AG10803 (cell line): ENCODE data around the gene IDE.
"Not testable (repeated sequence)": the region's sequence is repeated elsewhere in the genome, so short reads cannot be mapped to it uniquely, and the experiment has no call there.

Experiments used
- DNase-seq: peaks from one replicate; pipeline ENCODE4 v3.0.0; 2010; ENCODE audit warnings: low read depth
- H3K4me3 ChIP-seq: 2 replicates; pipeline ENCODE4 v1.5.1; 2011; ENCODE audit warnings: mild to moderate bottlenecking, low read length, control low read depth
- CTCF ChIP-seq: conservative IDR thresholded peaks from 2 replicates; pipeline ENCODE4 v1.5.1; 2011; ENCODE audit warnings: mild to moderate bottlenecking, low read length, control low read depth, inconsistent platforms

IDE gene

DNA sequence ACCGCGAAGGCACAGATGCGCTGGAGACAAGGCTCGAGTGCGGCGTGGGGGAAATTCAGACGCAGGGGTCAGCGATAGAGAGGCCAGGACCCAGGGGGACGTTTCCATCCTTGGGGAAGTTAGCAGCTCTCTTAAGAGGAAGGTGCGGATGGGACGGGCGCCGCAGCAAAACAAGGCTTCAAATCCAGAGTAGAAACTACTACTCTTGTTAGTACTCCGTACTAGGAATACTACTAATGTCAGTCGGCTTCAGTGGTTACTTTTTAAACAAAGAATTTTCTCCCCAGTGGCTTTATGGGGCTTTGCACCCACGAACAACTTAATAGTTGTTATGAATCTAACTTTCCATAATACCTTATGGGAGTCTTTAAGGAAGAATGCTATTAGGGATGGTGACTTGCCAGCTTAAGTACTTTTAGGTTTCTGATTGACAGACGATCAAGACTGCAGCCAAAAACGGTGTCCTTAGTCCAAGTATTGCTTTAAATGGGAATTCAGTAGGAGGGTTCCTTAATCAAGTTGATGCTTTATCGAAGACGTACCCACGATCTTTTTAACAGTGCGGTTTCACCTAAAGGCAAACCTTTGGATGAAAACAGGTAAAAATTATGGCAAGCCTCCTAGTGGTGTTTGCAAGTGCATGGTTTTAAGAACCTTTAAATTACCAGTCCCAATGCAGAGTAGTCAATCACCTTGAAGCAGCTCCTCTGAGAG is 812 bp upstream of the IDE start:
- no peak for DNase-seq
- TF ChIP-seq CTCF: 0 out of 2 replicates have a peak, but pooled peaks have one; percentile 6
- peak overlapping the region; percentile 92 for H3K4me3 ChIP-seq

- peak overlapping the region; percentile 92 for H3K4me3 ChIP-seq
- peak; percentile 54 for DNase-seq
- peak; percentile 35 for TF ChIP-seq CTCF
These were observed 649 bp downstream of the IDE start for GRCh38 chr10:92573091-92573797.

DNA sequence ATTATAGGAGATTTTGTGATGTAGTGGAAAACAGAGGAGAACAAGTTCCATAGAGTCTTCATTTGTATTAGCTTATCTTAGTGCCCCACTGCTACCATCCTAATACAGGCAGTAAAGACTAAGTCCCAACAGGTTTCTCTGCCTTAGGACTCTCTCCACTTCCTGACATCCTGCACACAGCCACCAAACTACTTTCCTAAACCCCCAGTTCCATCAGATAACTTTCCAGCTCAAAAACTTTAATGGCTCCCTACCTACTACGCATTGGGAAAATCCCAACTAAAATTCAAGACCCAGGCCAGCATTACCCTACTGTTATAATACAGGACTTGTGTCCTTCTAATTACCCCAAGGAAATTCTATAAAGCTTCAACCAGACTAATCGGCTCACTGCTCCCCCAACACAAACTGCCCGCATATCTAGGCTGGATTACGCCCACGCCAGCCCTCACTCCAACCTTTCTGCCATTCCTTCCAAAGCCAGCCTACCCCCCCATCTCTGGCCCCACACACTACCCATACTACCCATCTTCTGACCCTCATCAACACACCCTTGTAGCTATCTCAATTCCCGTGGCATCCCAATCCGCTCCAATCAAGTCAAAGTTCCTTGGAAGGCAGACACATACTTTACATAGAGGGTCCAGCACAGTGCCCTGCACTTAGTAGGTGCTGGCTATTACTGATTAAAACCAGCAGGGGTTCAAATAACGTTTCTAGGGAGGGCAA is 1.4 kb downstream of the IDE start:
- no peak for TF ChIP-seq CTCF
- peak overlapping the region; percentile 92 for H3K4me3 ChIP-seq
- no peak for DNase-seq

GRCh38 chr10:92571649-92572048 is 2.2 kb downstream of the IDE start:
- no peak overlapping the region for H3K4me3 ChIP-seq
- TF ChIP-seq CTCF: no peak
- peak; percentile 46 for DNase-seq

DNA sequence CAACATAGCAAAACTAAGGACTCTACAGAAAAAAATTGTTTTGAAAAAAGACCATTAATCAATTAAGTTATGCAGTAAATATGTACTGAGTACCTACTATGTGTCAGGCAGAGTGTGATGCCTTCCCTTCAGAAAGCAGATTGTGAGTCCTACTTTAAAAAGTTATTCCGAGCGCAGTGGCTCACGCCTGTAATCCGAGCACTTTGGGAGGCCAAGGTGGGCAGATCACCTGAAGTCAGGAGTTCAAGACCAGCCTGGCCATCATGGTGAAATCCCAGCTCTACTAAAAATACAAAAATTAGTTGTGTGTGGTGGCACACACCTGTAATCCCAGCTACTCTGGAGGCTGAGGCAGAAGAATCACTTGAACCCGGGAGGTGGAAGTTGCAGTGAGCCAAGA is 4.2 kb downstream of the IDE start:
- DNase-seq, H3K4me3 ChIP-seq: not testable (repeated sequence)

GRCh38 chr10:92569071-92569470 is 4.8 kb downstream of the IDE start:
- TF ChIP-seq CTCF: no peak
- no peak overlapping the region for H3K4me3 ChIP-seq
- DNase-seq: no peak

DNA sequence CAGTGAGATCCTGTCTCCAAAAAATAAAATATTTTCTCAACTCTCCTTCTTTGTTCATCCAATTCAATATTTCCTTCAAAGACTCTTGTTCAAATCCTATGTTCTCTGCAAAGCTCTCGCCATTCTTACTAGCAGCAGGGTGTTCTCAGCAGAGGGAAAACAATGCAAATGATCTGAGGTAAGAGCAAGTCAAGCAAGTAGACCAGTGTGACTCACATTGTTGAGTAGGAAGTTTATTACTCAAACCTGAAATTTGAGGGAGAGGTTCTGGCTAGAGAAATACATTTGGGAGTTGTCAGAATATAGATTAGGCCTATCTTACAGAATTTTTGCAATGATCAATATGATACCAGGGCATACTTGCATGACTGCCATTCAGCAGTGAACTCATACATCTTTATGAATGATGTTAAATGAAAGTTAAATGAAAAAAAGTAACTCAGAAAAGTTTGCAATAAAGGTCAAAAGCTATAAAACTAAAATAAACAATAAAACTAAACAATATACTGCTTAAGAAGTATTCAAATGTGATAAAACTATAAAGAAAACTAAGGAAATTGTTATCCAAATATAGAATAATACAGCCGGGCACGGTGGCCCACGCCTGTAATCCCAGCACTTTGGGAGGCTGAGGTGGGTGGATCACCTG is 5.8 kb downstream of the IDE start:
- TF ChIP-seq CTCF: no peak
- DNase-seq: peak; percentile 52
- no peak overlapping the region for H3K4me3 ChIP-seq
